ENCODE data around the gene VDAC1.
A peak's percentile ranks its signal among the peaks of the same experiment; 100 is the strongest.

Gene VDAC1

DNA sequence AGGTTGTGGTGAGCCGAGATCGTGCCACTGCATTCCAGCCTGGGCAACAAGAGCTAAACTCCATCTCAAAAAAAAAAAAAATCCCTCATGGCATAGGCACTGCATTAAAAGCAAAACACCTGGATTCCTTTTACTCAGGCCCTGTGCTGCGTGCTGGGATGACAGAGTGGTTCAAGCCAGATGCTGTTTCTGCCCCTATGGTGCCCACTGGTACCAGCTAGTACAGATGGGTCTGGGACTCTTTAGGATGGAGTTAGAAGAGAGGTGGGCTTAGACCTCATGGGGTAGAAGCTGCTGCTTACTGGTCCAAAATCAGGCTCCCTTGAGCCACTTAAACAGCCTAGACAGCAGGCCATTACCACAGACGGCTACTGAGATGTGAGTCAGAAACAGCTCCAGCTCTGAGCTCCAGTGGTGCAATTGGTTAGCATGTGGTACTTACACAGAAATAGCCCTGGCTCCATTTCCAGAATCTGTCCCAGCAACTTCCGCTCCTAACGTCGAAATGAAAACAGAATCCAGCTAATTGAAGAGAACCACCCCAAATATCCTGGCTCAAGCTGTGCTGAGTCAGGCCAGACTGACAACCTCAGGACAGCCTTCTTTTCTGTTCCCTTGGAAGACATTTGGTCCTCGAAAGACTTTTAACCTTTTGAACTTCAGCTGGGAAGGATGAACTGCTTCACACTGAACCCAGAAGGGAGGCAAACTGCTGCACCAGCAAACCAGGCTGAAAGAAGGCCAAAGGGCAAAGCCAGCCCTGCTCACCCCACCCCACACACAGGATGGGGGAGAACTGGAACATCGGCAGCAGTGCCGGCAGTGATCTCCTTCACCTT, 51.8 kb downstream of the VDAC1 start:
- no peak overlapping the region for H3K27ac ChIP-seq
- TF ChIP-seq, protein P1, sequence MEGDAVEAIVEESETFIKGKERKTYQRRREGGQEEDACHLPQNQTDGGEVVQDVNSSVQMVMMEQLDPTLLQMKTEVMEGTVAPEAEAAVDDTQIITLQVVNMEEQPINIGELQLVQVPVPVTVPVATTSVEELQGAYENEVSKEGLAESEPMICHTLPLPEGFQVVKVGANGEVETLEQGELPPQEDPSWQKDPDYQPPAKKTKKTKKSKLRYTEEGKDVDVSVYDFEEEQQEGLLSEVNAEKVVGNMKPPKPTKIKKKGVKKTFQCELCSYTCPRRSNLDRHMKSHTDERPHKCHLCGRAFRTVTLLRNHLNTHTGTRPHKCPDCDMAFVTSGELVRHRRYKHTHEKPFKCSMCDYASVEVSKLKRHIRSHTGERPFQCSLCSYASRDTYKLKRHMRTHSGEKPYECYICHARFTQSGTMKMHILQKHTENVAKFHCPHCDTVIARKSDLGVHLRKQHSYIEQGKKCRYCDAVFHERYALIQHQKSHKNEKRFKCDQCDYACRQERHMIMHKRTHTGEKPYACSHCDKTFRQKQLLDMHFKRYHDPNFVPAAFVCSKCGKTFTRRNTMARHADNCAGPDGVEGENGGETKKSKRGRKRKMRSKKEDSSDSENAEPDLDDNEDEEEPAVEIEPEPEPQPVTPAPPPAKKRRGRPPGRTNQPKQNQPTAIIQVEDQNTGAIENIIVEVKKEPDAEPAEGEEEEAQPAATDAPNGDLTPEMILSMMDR (conservative IDR thresholded peaks at IDR 0.05): no peak

DNA sequence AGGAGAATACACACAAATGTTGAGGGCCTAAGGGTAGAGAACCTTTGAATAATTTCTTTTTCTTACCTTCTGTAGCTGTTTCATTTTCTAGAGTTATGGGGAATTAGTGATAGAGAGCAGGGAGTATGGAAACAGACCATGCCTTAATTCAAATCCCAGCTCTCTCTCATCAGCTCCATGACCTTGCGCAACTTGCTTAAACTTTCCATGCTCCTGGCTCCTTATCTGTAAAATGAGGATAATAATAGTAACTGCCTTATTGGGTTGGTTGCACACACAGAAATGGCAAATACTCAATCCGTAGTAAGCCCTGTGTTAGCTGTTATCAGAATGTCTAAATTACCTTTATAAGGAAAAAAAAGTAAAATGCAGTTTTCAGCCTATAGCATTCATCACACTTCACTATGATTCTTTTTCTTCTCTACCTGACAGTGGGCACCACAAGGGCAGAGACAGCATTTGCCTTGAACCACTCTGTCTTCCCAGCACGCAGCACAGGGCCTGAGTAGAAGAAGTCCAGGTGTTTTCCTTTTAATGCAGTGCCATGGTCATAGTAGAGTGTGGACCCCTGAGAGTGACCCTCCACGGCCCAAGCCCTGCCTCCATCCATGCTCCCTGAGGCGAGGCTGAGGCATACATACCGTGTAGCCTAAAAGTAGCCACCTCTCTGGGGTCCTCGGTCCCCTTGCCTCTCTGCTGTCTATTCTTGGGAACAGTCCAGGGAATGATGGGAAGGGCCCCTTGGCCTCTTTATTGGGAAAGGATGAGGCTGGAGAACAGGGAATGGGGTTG, 53.8 kb downstream of the VDAC1 start:
- no peak overlapping the region for H3K27ac ChIP-seq
- TF ChIP-seq, protein P1 (conservative IDR thresholded peaks at IDR 0.05): no peak

DNA sequence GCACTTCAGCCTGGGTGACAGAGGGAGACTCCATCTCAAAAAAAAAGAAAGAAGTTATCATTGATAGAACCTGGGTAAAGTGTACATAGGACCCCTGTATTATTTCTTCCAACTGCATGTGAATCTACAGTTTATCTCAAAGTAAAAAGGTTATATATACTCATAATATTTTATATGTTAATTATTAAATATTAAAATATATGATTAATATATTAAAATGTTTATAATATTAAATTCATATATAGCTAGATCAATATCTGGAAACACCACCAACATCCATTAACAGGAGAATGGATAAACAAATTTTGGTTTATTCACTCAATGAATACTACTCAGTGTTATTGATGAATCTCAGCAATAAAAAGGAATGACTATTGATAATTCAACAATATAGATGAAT, 56.1 kb downstream of the VDAC1 start:
- H3K27ac ChIP-seq: no peak overlapping the region
- TF ChIP-seq, protein P1 (conservative IDR thresholded peaks at IDR 0.05): no peak

DNA sequence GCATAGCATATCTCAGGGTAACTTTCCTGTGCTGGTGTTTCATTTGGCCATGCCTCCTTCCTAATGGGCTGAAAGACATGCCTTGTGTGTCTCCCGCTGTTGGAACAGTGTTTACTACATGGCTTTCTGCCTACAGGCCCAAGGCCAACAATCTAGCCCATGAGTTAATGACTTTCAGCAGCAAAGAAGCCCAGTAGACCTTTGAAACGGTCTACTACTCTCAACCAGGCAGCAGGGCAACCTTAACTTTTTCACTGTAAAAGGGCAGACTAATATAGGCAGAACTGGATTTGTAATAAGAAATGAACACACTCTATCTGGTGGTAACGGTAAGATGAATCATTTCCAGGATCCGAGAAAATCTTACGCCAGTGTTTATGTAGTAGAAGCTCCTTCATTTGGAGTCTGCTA, 57.3 kb downstream of the VDAC1 start:
- no peak overlapping the region for H3K27ac ChIP-seq
- TF ChIP-seq, protein P1 (conservative IDR thresholded peaks at IDR 0.05): no peak

DNA sequence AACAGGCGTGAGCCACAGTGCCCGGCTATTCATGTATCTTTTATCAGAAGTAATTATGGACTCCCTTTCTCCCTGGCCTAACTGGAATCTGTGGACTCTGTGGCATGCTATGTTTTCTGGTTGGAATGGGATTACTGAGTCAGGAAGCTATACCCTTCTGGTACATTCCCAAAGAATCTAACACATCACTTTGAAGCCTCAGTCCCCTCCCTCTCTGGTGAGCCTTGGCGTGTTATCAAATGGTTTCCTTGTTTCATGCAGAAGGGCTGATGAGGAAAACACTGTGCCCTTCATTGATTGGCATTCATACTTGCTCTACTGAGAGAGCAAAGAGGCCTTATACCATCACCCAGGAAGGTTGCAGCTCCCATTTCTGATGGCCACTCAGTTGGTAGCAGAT, 59.2 kb downstream of the VDAC1 start:
- TF ChIP-seq, protein P1 (conservative IDR thresholded peaks at IDR 0.05): no peak
- H3K27ac ChIP-seq: peak overlapping the region; percentile 62

DNA sequence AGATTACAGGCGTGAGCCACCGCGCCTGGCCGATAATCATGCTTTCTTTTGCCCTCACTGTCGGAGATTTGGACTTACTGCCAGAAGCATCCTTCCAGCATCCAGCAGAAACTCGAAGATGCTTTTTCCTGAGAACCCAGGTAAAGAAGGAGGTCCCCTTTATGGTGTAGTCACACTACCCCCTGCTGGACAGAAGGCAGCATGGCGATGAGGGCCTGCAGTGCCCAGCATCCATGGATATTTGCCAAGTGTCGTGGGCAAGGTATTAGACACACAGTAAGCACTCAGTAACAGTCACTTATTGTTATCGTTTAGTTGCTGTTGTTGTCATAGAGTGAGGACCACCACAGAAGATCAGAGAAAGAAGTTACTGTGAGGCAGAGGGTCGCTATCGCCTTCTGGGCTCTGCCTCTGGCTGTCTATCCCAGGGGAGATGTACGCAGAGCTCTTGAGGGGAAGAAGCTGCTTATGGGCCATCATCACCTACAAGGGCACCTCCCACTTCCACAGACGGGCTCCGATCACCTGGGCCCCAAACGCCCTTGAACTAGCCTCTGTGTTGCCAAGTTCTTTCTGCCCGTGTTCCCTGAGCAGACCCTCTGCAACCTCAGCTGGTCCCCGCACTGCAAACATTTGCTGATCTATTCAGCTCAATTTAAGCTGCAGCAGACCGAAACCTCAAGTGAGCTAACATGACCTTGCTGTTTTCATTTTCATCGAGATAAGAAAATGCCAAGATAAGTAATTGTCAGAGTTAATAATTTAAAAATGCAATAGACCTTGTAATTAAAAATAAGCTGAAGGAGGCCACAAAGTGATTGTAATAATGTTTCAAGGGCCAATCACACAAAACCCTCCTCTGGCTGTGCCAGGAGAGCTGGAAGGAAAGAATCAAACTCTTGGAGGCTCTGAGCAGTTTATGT, 60.3 kb downstream of the VDAC1 start:
- TF ChIP-seq, protein P1 (conservative IDR thresholded peaks at IDR 0.05): peak; percentile 82
- H3K27ac ChIP-seq: peak overlapping the region; percentile 62

Measured in VCaP (cell line).